SK-N-MC (cell line): ENCODE measurements around the gene POLD4.

Experiments
- EZH2 ChIP-seq: fragments of 200-600 bp; sonication (generic); IDR thresholded peaks from one replicate; pipeline ENCODE4 v1.6.1; 2017; ENCODE audit warnings: antibody characterized with exemption
- FOXP2 ChIP-seq: optimal IDR thresholded peaks from 2 replicates; pipeline ENCODE3; 2011; ENCODE audit warnings: mild to moderate bottlenecking, moderate library complexity; ENCODE audit not compliant: insufficient read depth; ENCODE audit errors: extremely low read length, control extremely low read depth
- POLR2AphosphoS5 ChIP-seq: IDR thresholded peaks from 2 replicates; pipeline ENCODE4 v1.6.1; 2012; ENCODE audit warnings: mild to moderate bottlenecking, low read depth, low read length, borderline replicate concordance

- TF ChIP-seq POLR2AphosphoS5, result no peak
- no peak for TF ChIP-seq EZH2
- no peak for TF ChIP-seq FOXP2
These were observed 40.1 kb upstream of the POLD4 start for GRCh38 chr11:67393437-67393836.
